Keratinocyte (primary cell): ENCODE measurements around the gene PLEKHH1. TPM values are rescaled to one million over a fixed set of nuclear protein-coding genes. Genes with fewer than 3 reads are reported as not detected.
A peak's percentile ranks its signal among the peaks of the same experiment; 100 is the strongest.

Source experiments
- DNase-seq: peaks from one replicate; pipeline ENCODE4 v3.0.0-alpha.2; 2011; ENCODE audit warnings: low read depth, missing footprints, low spot score
- FAIRE-seq: peaks from 2 replicates; lab custom pipeline; 2011; peaks lifted over from hg19 to GRCh38; lab: Jason Lieb, UNC
- H2AFZ ChIP-seq: 2 replicates; pipeline ENCODE4 v1.6.0; 2012; ENCODE audit warnings: low read length, control low read depth, inconsistent platforms; ENCODE audit not compliant: control insufficient read depth
- H3K27ac ChIP-seq: 2 replicates; pipeline ENCODE4 v1.5.1; 2011; ENCODE audit warnings: low read length; ENCODE audit not compliant: control insufficient read depth, insufficient read depth
- H3K27me3 ChIP-seq: 3 replicates; pipeline ENCODE4 v1.6.0; 2011; ENCODE audit warnings: low read length; ENCODE audit not compliant: control insufficient read depth, insufficient read depth; ENCODE audit errors: extremely low read depth
- H3K36me3 ChIP-seq, 2 experiments: 2 replicates in 1 of 2; 3 replicates in 1 of 2; pipeline ENCODE4 v1.5.1; 2011; ENCODE audit warnings: low read length in 2 of 2, mild to moderate bottlenecking in 1 of 2; ENCODE audit not compliant: control insufficient read depth in 2 of 2, insufficient read depth in 2 of 2; ENCODE audit errors: extremely low read depth in 1 of 2
- H3K4me1 ChIP-seq: 3 replicates; pipeline ENCODE4 v1.5.1; 2011; ENCODE audit warnings: low read length; ENCODE audit not compliant: control insufficient read depth, insufficient read depth; ENCODE audit errors: extremely low read depth
- H3K4me2 ChIP-seq: 3 replicates; pipeline ENCODE4 v1.6.0; 2011; ENCODE audit warnings: low read depth, low read length; ENCODE audit not compliant: control insufficient read depth, insufficient read depth; ENCODE audit errors: extremely low read depth
- H3K4me3 ChIP-seq, 3 experiments: fragments of 200-600 bp in 1 of 3; sonication (generic) in 1 of 3; 2 replicates in 2 of 3; 3 replicates in 1 of 3; pipeline ENCODE4 v1.5.1; 2011 to 2016; ENCODE audit warnings: low read length in 3 of 3, mild to moderate bottlenecking in 3 of 3, control low read depth in 2 of 3, inconsistent platforms in 1 of 3, low read depth in 1 of 3, mixed read lengths in 1 of 3, mixed run types in 1 of 3, moderate library complexity in 1 of 3; ENCODE audit not compliant: control insufficient read depth in 2 of 3, insufficient read depth in 2 of 3; ENCODE audit errors: extremely low read depth in 1 of 3
- H3K79me2 ChIP-seq: 2 replicates; pipeline ENCODE4 v1.6.0; 2012; ENCODE audit warnings: low read length; ENCODE audit not compliant: control insufficient read depth, insufficient read depth
- H3K9ac ChIP-seq: 3 replicates; pipeline ENCODE4 v1.6.0; 2011; ENCODE audit warnings: low read length; ENCODE audit not compliant: control insufficient read depth, insufficient read depth; ENCODE audit errors: extremely low read depth
- H3K9me1 ChIP-seq: 3 replicates; pipeline ENCODE4 v1.6.0; 2011; ENCODE audit warnings: low read length; ENCODE audit not compliant: control insufficient read depth, insufficient read depth; ENCODE audit errors: extremely low read depth
- H3K9me3 ChIP-seq: 2 replicates; pipeline ENCODE4 v1.5.1; 2012; ENCODE audit warnings: low read depth, low read length; ENCODE audit not compliant: control insufficient read depth
- H4K20me1 ChIP-seq: 3 replicates; pipeline ENCODE4 v1.6.0; 2011; ENCODE audit warnings: low read length; ENCODE audit not compliant: control insufficient read depth, insufficient read depth; ENCODE audit errors: extremely low read depth
- EZH2 ChIP-seq: IDR thresholded peaks from one replicate; pipeline ENCODE4 v1.6.1; 2012; ENCODE audit warnings: inconsistent platforms, mild to moderate bottlenecking, low read length, moderate library complexity
- dilution Hi-C: fragments of 300-500 bp; cut with MboI; formaldehyde crosslinking; loops from one replicate; pipeline ENCODE4 v1.7.0; 2020; ENCODE audit warnings: low sequenced_read_pairs; ENCODE audit not compliant: extremely low pct_ligation_motif_present
- polyA plus RNA-seq, 5 experiments: library from polyadenylated mRNA; depleted of rRNA in 3 of 5; stranded (reverse) in 3 of 5; stranded (forward) in 1 of 5; unstranded in 1 of 5; fragments of >200 nt; gene quantifications; 1 replicate in 1 of 5; 2 replicates in 3 of 5; 3 replicates in 1 of 5; pipeline versions ENCODE4 v1.2.1 to v1.2.3, GENCODE V29; 2011 to 2012; ENCODE audit warnings: missing spikeins in 2 of 5, low read depth in 1 of 5, low replicate concordance in 1 of 5
- TF ChIP-seq, protein P1 (sequence below), 3 experiments: IDR thresholded peaks in 1 of 3; conservative IDR thresholded peaks in 1 of 3; optimal IDR thresholded peaks in 1 of 3; 2 replicates in 2 of 3; 3 replicates in 1 of 3; pipeline versions ENCODE3 to v1.5.1; 2011; ENCODE audit warnings: low read length in 3 of 3, mild to moderate bottlenecking in 3 of 3, moderate library complexity in 2 of 3, control low read depth in 1 of 3, inconsistent platforms in 1 of 3; ENCODE audit not compliant: insufficient read depth in 2 of 3; ENCODE audit errors: extremely low read depth in 1 of 3

PLEKHH1 gene
- polyA plus RNA-seq, 1 donor (not counting 4 experiments of a cell fraction or from before 2014, with no cell fraction given) = 4.4 TPM

DNA sequence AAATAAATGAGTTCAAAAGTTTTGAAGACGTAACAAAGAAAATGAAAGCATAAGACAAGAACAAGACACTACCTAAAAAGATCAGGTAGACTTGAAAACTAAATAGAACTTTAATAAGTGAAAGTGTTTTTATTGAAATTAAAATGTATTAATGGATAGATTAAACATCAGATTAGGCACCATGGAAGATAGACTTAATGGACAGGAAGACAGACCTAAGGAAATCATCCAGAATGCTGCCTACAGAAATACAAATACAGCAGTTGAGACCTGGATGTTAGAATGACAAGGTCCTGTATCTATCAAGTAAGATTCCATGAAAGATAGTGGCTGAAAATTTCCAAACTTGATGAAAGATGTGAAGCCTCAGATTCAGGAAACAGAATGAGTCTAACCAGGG is 11.5 kb downstream of the PLEKHH1 start:
- H2AFZ ChIP-seq = no peak overlapping the region
- no peak overlapping the region for H3K27ac ChIP-seq
- H3K4me1 ChIP-seq = no peaks in the 10 kb centered on the region
- FAIRE-seq = no peak
- dilution Hi-C loops = no loop called here
- H3K9ac ChIP-seq = no peak overlapping the region
- peaks cover 0 to 9% of the 10 kb centered on the region in 2 experiments for H3K36me3 ChIP-seq
- H3K9me1 ChIP-seq = no peaks in the 10 kb centered on the region
- no peak overlapping the region for H3K4me2 ChIP-seq
- H3K79me2 ChIP-seq = no peaks in the 10 kb centered on the region
- H3K9me3 ChIP-seq = no peaks in the 10 kb centered on the region
- H3K4me3 ChIP-seq = no peak overlapping the region
- no peaks in the 10 kb centered on the region for H4K20me1 ChIP-seq
- TF ChIP-seq EZH2 = no peak
- TF ChIP-seq, protein P1, sequence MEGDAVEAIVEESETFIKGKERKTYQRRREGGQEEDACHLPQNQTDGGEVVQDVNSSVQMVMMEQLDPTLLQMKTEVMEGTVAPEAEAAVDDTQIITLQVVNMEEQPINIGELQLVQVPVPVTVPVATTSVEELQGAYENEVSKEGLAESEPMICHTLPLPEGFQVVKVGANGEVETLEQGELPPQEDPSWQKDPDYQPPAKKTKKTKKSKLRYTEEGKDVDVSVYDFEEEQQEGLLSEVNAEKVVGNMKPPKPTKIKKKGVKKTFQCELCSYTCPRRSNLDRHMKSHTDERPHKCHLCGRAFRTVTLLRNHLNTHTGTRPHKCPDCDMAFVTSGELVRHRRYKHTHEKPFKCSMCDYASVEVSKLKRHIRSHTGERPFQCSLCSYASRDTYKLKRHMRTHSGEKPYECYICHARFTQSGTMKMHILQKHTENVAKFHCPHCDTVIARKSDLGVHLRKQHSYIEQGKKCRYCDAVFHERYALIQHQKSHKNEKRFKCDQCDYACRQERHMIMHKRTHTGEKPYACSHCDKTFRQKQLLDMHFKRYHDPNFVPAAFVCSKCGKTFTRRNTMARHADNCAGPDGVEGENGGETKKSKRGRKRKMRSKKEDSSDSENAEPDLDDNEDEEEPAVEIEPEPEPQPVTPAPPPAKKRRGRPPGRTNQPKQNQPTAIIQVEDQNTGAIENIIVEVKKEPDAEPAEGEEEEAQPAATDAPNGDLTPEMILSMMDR (optimal IDR thresholded peaks at IDR 0.05 in 1 of 3, IDR thresholded peaks at IDR 0.05 in 1 of 3, conservative IDR thresholded peaks at IDR 0.05 in 1 of 3; ENCODE audit: extremely low read depth in 1 of 3, insufficient read depth in 2 of 3, low read length in 3 of 3) = no peak
- DNase-seq = no peak
- H3K27me3 ChIP-seq = no peaks in the 10 kb centered on the region

DNA sequence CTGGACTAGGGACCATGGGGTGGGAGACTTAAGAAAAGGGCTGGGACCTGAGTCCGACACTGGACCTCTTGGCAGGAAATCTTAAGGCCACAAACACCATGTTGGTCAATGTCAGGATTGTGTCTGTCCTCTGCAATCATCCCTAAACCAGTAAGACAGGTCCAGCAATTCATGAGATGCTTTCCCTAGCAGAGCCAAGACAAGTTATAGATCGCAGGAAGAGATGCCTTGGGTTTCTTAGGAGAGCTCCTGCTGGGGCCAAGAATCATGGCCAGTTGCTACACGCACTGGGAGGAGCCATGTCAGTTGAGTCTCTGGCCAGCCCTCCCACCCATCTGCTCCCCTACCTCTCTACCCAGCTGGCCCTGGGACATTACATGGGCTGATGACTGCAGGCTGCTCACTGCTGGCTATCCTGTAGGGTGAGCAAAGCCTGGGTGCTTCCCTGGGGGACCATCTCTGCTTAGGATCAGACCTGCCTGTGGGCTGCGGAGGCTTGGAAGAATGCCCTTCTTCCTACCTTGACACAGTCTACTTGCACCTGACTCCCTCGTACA is 14.2 kb downstream of the PLEKHH1 start:
- no peak overlapping the region for H3K4me2 ChIP-seq
- no peaks in the 10 kb centered on the region for H3K9me1 ChIP-seq
- DNase-seq (no peak), FAIRE-seq (peak; percentile 62)
- no peaks in the 10 kb centered on the region for H3K27me3 ChIP-seq
- H3K36me3 ChIP-seq = peaks cover 0 to 9% of the 10 kb centered on the region in 2 experiments
- TF ChIP-seq, protein P1 (optimal IDR thresholded peaks at IDR 0.05 in 1 of 3, IDR thresholded peaks at IDR 0.05 in 1 of 3, conservative IDR thresholded peaks at IDR 0.05 in 1 of 3; ENCODE audit: extremely low read depth in 1 of 3, insufficient read depth in 2 of 3, low read length in 3 of 3) = no peak
- no peak for TF ChIP-seq EZH2
- no peak overlapping the region for H2AFZ ChIP-seq
- dilution Hi-C loops = no loop called here
- H3K79me2 ChIP-seq = no peaks in the 10 kb centered on the region
- no peak overlapping the region for H3K9ac ChIP-seq
- no peak overlapping the region for H3K4me3 ChIP-seq
- no peaks in the 10 kb centered on the region for H3K9me3 ChIP-seq
- H3K4me1 ChIP-seq = no peaks in the 10 kb centered on the region
- no peak overlapping the region for H3K27ac ChIP-seq
- H4K20me1 ChIP-seq = no peaks in the 10 kb centered on the region
